ENCODE measurements around the gene HSH2D. TPM values are rescaled to one million over a fixed set of nuclear protein-coding genes. Genes with fewer than 3 reads are reported as not detected.
A peak's percentile ranks its signal among the peaks of the same experiment; 100 is the strongest.

Gene HSH2D
- total RNA-seq, 1 experiment from 2014 or later = 10.9 TPM

GRCh38 chr19:16199275-16199932 lies 55.9 kb downstream of the HSH2D start:
- Histone ChIP-seq H3K4me2 (peak overlapping the region; percentile 89; the same call in 1 of the 2 replicates), H3K4me3 (0 out of 2 replicates have a peak overlapping the region, but pooled peaks have one; percentile 77), H3K9me3 (ENCODE audit: insufficient read depth, low read depth) (no peaks in the 10 kb centered on the region), H3K4me1 (replicated peaks; ENCODE audit: insufficient read depth) (peaks cover 25% of the 10 kb centered on the region), H3K27me3 (ENCODE audit: insufficient read depth, low read depth) (no peaks in the 10 kb centered on the region), H3F3A (ENCODE audit: insufficient read depth, low read depth) (peaks cover 20% of the 10 kb centered on the region; the same call in 1 of the 2 replicates), H3K36me3 (ENCODE audit: low read depth) (no peaks in the 10 kb centered on the region; the same call in 1 of the 2 replicates), H2AFZ (no peak overlapping the region), H3K9me2 (ENCODE audit: insufficient read depth) (no peaks in the 10 kb centered on the region), H3K79me2 (ENCODE audit: low read depth) (peaks cover 22% of the 10 kb centered on the region), H4K20me1 (ENCODE audit: insufficient read depth) (0 out of 2 replicates have a peak, but pooled peaks cover 7% of the 10 kb centered on the region), H3K27ac (no peak overlapping the region)
- DNase-seq = no peak
- POLR2A ChIA-PET (ENCODE audit: unreplicated experiment) = no interaction called here
- CTCF ChIA-PET = no interaction called here
- BruUV-seq (replicated peaks) = no TSS peak
- intact Hi-C loops (cut with micrococcal nuclease; ENCODE audit: unreplicated experiment) = no loop called here
- no peak for TF ChIP-seq CTCF (conservative IDR thresholded peaks at IDR 0.05)
- no peak for TF ChIP-seq EZH2 (IDR thresholded peaks at IDR 0.05; ENCODE audit: low read depth)

DNA sequence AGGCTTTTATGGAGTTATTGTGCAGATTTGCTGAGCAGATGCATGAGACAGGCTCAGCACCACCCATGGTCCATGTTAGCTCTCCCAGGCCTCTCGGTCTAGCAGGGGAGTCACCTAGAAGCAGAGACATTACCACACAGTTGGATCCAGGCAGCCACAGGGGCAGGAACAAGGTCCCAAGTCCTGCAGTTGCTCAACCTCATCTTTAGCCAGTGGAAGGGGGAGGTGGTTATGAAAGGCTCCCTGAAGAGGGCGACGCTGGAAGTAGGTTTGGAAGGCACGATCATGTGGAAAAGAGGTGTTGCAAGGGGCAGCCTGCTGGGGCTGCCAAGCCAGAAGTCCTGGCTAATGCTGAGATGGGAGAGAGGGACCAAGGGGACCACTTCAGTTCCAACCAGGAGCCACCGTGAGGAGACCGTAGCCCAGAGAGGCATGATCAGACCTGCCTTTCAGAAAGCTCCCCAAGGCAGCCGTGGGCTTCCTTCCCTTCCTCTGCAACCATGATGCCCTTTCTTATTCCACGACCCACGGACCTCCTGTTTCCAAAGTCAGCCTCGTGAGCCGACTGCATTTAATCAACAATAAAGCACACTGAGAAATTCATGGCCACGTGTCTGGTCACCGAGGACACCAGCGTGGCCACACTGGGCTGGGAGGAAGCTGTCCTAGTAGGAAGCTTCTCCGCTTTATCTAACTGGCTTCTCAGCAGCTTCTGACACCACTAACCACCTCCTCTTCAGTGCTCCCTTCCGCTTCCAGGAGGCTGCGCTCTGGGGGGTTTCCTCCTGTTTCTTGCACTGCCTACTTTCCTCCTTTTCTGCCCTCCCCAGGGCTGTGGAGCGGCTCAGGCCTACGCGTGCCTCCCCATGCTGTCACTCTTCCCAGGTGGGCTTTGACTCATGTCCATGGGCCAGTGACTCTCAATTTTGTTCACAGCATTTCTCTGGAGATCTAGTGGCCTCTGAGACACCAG lies 56.8 kb downstream of the HSH2D start:
- BruUV-seq (replicated peaks) = no TSS peak
- no peak overlapping the region for H3K27ac ChIP-seq
- peaks cover 20% of the 10 kb centered on the region; the same call in 1 of the 2 replicates for H3F3A ChIP-seq (ENCODE audit: insufficient read depth, low read depth)
- H3K4me3 ChIP-seq = no peak overlapping the region
- ChIA-PET POLR2A (ENCODE audit: unreplicated experiment) (no interaction called here), CTCF (no interaction called here)
- H2AFZ ChIP-seq = no peak overlapping the region
- no peaks in the 10 kb centered on the region; the same call in 1 of the 2 replicates for H3K36me3 ChIP-seq (ENCODE audit: low read depth)
- peaks cover 25% of the 10 kb centered on the region for H3K4me1 ChIP-seq (replicated peaks; ENCODE audit: insufficient read depth)
- no peak for TF ChIP-seq EZH2 (IDR thresholded peaks at IDR 0.05; ENCODE audit: low read depth)
- TF ChIP-seq CTCF (conservative IDR thresholded peaks at IDR 0.05) = no peak
- DNase-seq = no peak
- intact Hi-C loops (cut with micrococcal nuclease; ENCODE audit: unreplicated experiment) = no loop called here
- no peaks in the 10 kb centered on the region for H3K9me3 ChIP-seq (ENCODE audit: insufficient read depth, low read depth)
- no peaks in the 10 kb centered on the region for H3K9me2 ChIP-seq (ENCODE audit: insufficient read depth)
- H3K4me2 ChIP-seq = no peak overlapping the region
- peaks cover 22% of the 10 kb centered on the region for H3K79me2 ChIP-seq (ENCODE audit: low read depth)
- H4K20me1 ChIP-seq (ENCODE audit: insufficient read depth) = 0 out of 2 replicates have a peak, but pooled peaks cover 7% of the 10 kb centered on the region
- H3K27me3 ChIP-seq (ENCODE audit: insufficient read depth, low read depth) = no peaks in the 10 kb centered on the region

DNA sequence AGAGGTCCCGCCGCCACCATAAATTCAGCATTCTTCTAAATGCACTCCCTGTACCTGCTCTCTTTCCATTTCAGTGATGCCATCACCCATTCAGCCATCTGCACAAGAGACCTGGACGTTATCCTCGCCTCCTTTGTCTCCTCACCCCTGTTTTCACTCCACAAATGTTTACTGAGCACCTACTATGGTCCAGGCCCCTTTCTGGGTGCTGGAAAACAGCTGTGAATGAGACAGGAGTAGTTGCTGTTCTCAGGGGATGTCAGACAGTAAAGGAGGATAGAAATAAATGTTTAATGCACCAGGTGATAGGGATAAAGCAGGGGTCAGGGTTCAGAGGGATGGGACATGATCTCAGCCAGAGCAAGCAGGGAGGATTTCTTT lies 57.5 kb downstream of the HSH2D start:
- Histone ChIP-seq H3K9me2 (ENCODE audit: insufficient read depth) (no peaks in the 10 kb centered on the region), H3K79me2 (ENCODE audit: low read depth) (peaks cover 22% of the 10 kb centered on the region), H3K9me3 (ENCODE audit: insufficient read depth, low read depth) (no peaks in the 10 kb centered on the region), H3K27me3 (ENCODE audit: insufficient read depth, low read depth) (no peaks in the 10 kb centered on the region), H3K4me2 (no peak overlapping the region), H3F3A (ENCODE audit: insufficient read depth, low read depth) (peaks cover 15% of the 10 kb centered on the region; the same call in 1 of the 2 replicates), H3K4me3 (no peak overlapping the region), H2AFZ (no peak overlapping the region), H4K20me1 (ENCODE audit: insufficient read depth) (0 out of 2 replicates have a peak, but pooled peaks cover 7% of the 10 kb centered on the region), H3K4me1 (replicated peaks; ENCODE audit: insufficient read depth) (peaks cover 23% of the 10 kb centered on the region), H3K36me3 (ENCODE audit: low read depth) (no peaks in the 10 kb centered on the region; the same call in 1 of the 2 replicates), H3K27ac (no peak overlapping the region)
- no peak for DNase-seq
- ChIA-PET CTCF (no interaction called here), POLR2A (ENCODE audit: unreplicated experiment) (no interaction called here)
- BruUV-seq (replicated peaks) = no TSS peak
- TF ChIP-seq EZH2 (IDR thresholded peaks at IDR 0.05; ENCODE audit: low read depth) = no peak
- TF ChIP-seq CTCF (conservative IDR thresholded peaks at IDR 0.05) = no peak
- intact Hi-C loops (cut with micrococcal nuclease; ENCODE audit: unreplicated experiment) = no loop called here

Measured in PC-9 (cell line).